Nephron (organoid): ENCODE measurements around the gene HOXC9.

Experiments
- H3K27ac Mint-ChIP-seq, 3 experiments: 2 replicates each; pipeline ENCODE4 v1.8.0; 2020; ENCODE audit warnings: mixed read lengths in 3 of 3, mild to moderate bottlenecking in 2 of 3, moderate library complexity in 1 of 3
- H3K27me3 Mint-ChIP-seq: 2 replicates; pipeline ENCODE4 v1.8.0; 2021; ENCODE audit warnings: low read depth, mild to moderate bottlenecking, moderate library complexity, mixed read lengths
- H3K36me3 Mint-ChIP-seq: 2 replicates; pipeline ENCODE4 v1.8.0; 2020; ENCODE audit warnings: low read depth, mixed read lengths
- H3K4me1 Mint-ChIP-seq: 2 replicates; pipeline ENCODE4 v1.8.0; 2020; ENCODE audit warnings: mixed read lengths
- H3K4me3 Mint-ChIP-seq, 3 experiments: 2 replicates each; pipeline ENCODE4 v1.8.0; 2020; ENCODE audit warnings: mild to moderate bottlenecking in 3 of 3, mixed read lengths in 3 of 3, moderate library complexity in 2 of 3
- H3K9me3 Mint-ChIP-seq: 2 replicates; pipeline ENCODE4 v1.8.0; 2020; ENCODE audit warnings: mixed read lengths
- CTCF ChIP-seq, 3 experiments: fragments of 200-600 bp; sonication (generic); IDR thresholded peaks; one replicate each; pipeline ENCODE4 v1.5.0; 2021; ENCODE audit warnings: antibody characterized with exemption in 3 of 3; ENCODE audit not compliant: unreplicated experiment in 3 of 3

HOXC9 gene

GRCh38 chr12:53989227-53990113 lies 10.5 kb upstream of the HOXC9 start:
- Mint-ChIP-seq H3K9me3 (no peaks in the 10 kb centered on the region), H3K27ac (peak overlapping the region; percentile 95 to 100 (median 95)), H3K4me3 (peak overlapping the region; percentile 95 to 99 (median 96)), H3K27me3 (peaks cover 99% of the 10 kb centered on the region), H3K4me1 (peaks cover 75% of the 10 kb centered on the region), H3K36me3 (peaks cover 35% of the 10 kb centered on the region)
- TF ChIP-seq CTCF (IDR thresholded peaks at IDR 0.05; ENCODE audit: unreplicated experiment in 3 of 3), result peak; percentile 43 to 54 (median 50)

DNA sequence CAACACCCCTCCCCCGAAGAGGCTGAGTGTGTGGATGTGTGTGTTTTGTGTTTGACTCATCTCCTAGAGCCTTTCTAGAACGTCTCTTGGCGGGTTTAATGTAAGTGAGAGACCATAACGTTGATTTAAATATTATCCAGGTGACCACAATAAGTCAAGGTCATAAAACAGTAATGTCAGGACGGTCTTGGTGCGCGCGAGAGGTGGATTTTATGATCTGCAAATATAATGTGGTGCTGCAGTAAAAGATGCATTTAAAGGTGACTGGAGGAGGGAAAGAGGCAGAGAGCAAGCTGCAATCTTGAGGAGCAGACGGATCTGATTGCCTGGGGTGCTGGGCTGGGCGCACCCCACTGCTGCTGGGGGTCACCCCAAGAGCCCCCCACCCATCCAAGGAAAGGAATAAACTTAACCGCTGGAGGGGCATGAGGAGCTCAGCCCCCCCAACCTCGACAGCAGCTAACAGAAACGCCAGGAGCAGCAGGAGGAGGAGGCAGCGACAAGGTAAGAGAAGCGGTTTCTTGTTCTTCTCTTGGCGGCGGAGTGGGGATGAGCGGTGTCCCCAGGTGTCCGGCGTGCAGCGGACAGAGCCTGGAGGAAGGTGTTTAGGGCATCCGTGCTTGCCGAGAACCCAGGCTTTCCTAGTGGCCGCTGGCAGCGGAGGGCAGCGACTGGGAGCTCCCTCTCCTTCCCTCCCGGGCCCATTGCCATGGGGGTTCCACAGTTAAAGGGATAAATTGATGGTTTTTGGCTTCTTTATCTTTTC lies 9.5 kb upstream of the HOXC9 start:
- H3K4me1 Mint-ChIP-seq, result peaks cover 77% of the 10 kb centered on the region
- no peak for TF ChIP-seq CTCF (IDR thresholded peaks at IDR 0.05; ENCODE audit: unreplicated experiment in 3 of 3)
- H3K9me3 Mint-ChIP-seq, result no peaks in the 10 kb centered on the region
- H3K36me3 Mint-ChIP-seq, result peaks cover 42% of the 10 kb centered on the region
- peak overlapping the region; percentile 95 to 99 (median 96) for H3K4me3 Mint-ChIP-seq
- peaks cover 97% of the 10 kb centered on the region for H3K27me3 Mint-ChIP-seq
- peak overlapping the region; percentile 95 to 100 (median 95) for H3K27ac Mint-ChIP-seq

DNA sequence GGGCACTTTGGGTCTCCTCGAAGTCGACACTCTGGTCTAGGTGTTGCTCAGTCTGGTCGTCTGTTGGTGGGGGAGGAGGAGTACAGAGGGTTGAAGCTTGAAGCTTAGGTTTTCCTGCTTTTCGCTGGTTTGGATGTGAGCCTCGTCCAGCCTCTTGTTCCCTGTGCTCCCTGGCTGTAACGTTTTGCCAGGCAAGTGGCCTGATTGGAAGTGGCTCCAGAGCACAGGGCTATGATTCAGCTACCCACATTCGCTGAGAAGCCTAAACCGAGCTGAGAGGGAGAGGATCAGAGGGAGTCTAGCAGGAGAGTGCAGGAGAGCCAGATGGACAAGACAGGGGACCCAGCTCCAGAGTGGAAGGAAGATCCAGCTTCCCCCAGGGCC lies 8.9 kb upstream of the HOXC9 start:
- Mint-ChIP-seq H3K36me3 (peaks cover 42% of the 10 kb centered on the region), H3K4me1 (peaks cover 78% of the 10 kb centered on the region), H3K27me3 (peaks cover 91% of the 10 kb centered on the region), H3K27ac (peak overlapping the region; percentile 95 to 100 (median 95)), H3K4me3 (peak overlapping the region; percentile 95 to 99 (median 96)), H3K9me3 (no peaks in the 10 kb centered on the region)
- TF ChIP-seq CTCF (IDR thresholded peaks at IDR 0.05; ENCODE audit: unreplicated experiment in 3 of 3), result no peak

GRCh38 chr12:53992377-53992889 lies 7.5 kb upstream of the HOXC9 start:
- Mint-ChIP-seq H3K4me1 (peaks cover 71% of the 10 kb centered on the region), H3K36me3 (peaks cover 36% of the 10 kb centered on the region), H3K27ac (peak overlapping the region; percentile 95 to 100 (median 100)), H3K27me3 (peaks cover 83% of the 10 kb centered on the region), H3K4me3 (peak overlapping the region; percentile 95 to 99 (median 96)), H3K9me3 (no peaks in the 10 kb centered on the region)
- TF ChIP-seq CTCF (IDR thresholded peaks at IDR 0.05; ENCODE audit: unreplicated experiment in 3 of 3), result no peak

DNA sequence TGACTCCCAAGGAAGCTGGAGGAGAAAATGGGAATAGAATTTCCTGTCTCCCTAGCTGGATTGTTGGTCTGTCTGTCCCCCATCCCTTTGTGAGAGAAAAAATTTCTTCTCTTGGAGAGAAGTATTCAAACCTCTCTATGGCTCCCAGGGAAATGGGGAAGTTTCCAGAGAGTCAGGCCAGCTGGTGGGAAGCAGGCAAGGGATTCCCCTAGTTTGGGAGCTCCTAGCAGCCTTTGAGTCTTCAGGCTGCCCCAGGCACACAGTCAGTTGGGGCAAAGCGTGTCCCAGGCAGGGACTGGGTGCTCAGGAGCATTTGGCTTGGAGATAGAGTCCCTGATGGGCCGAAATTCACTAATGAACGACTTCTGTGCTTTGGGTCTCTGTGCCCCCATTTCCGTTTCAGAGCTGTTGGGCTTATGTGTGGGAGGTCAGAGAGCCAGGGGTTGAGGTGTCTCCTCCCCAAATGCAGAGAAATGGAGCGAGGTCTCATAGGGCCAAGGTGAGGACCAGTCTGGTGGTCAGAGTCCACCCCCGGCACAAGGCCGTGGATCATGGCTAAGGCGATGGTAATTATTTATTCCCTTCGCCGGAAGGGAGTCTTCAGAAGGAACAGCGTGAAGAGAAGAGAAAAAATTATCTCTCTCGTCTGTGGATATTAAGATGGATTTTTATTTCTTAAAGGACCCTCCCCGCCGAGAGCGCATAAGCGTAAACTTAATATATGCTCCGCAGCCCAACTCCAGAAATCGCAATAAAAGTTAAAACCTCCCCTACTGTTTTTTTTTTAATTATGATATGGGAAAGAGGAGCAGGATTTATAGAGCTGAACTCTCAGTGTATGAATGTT lies 6.6 kb upstream of the HOXC9 start:
- Mint-ChIP-seq H3K27ac (peak overlapping the region; percentile 95 to 100 (median 100)), H3K4me3 (peak overlapping the region; percentile 95 to 99 (median 96))

More for the DNA sequence above, 6.6 kb upstream of the HOXC9 start:
- TF ChIP-seq CTCF (IDR thresholded peaks at IDR 0.05; ENCODE audit: unreplicated experiment in 3 of 3), result no peak
- Mint-ChIP-seq H3K9me3 (no peaks in the 10 kb centered on the region), H3K4me1 (peaks cover 71% of the 10 kb centered on the region), H3K36me3 (peaks cover 36% of the 10 kb centered on the region), H3K27me3 (peaks cover 82% of the 10 kb centered on the region)
